Measurements from ENCODE around the gene COA7.

The COA7 gene

DNA sequence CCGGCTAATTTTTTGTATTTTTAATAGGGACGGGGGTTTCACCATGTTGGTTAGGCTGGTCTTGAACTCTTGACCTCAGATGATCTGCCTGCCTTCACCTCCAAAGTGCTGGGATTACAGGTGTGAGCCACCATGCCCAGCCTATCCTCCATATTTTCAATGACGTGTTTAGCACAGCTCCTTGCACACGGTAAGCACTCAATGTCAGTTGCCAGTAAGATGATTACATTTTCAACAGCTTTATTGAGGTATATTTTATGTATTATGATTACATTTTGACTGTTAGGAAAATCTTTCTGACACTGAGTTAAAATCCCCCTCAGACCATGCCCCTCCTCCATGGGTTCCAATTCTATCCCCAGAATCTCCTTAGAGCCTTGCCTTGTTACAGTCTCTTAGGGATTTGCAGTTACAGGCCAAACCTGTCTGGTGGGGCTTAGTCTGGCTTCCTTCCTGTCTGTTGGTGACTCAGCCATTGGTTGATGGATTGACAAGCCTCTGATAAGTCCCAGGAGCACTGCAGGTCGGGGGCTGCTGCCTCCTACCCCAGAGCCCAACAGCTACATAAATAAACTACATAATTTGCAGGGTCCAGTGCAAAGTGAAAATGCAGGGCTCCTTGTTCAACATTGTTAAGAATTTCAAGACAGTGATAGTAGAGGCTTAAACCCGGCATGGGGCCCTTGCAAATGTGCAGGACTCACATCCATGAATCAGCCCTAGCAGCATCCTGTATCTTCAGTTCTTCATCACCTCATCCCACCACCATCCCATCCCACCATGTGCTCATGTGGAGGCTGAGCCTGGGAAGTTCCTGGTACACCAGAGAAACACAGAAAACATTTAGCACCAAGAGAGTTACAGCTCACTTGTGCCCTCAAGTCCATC lies 23.4 kb downstream of the COA7 start:
- in situ Hi-C loops (cut with HindIII; ENCODE audit: low sequenced_read_pairs): loop anchor here (5.0 kb wide), 1 partner anchor 102 kb away; no protein-coding TSS in a partner anchor

DNA sequence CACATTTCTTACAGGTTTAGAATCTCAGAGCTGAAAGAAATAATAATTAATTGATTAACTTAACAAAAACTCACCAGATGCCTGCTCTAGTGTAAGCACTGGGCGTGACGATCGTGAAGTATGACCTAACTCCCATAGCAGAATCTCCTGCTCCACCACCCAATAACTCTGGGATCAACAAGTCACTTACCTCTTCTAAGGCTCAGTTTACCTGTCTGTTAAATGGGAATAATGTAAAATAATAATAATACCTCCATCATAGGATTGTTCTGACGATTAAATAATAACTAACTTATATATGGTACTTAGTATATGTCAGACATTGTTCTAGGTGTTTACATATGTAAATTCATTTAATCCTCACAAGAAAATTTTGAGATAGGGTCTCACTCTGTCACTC lies 24.6 kb downstream of the COA7 start:
- in situ Hi-C loops (cut with HindIII; ENCODE audit: low sequenced_read_pairs): no loop called here

DNA sequence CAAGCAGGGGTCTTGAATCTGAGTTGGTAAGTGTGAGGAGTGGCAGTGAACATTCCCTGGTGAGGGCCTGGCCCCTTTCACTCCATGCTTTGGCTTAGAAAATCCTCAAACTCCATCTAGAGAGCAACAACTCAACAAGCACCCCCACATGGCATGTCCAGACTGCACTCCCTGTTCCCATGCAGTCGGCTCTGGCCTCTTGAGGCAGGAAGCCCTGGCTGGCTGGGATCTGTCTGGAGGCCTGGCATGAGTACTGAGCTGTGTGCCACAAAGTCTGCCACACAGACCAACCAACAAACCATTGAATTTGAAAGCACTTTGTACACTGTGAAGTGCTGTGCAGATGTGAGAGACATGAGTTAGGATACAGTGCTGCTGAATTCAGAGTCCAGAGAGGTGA lies 25.2 kb downstream of the COA7 start:
- in situ Hi-C loops (cut with HindIII; ENCODE audit: low sequenced_read_pairs): no loop called here

DNA sequence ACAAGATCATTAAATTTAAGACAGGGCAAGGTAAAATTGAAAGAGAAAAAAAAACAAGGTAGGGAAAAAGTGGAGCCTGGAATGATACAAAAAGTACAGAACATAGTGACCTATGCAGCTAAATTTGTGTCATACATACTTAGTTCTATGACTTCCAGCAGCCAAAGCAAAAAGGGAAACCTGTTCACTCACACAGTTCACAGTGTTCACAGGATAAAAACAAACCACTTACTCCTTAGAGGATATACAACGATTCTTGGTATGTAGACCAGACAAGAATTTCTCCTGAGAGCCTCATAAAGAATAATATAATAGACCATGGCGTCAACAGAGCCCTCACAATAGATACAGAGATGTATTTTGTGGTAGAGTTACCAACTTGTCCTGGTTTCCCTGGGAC lies 27.5 kb downstream of the COA7 start:
- in situ Hi-C loops (cut with HindIII; ENCODE audit: low sequenced_read_pairs): no loop called here

DNA sequence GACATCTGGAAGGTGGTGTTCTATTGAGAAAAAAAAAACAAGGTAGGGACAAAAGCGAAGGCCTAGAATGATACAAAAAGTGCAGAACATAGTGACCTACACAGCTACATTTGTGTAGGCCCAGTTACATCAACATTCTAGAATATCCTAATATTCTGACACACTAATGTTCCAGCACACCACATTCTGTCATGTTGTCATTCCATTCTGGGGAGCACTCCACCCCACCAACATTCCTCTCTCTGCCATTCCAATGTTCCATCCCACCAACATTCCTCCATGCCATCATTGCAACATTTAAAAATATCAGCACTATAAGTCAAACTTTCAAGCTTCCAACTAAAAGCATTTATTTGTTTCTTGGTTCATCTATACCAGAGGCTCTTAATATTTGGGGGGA lies 28.5 kb downstream of the COA7 start:
- in situ Hi-C loops (cut with HindIII; ENCODE audit: low sequenced_read_pairs): no loop called here

DNA sequence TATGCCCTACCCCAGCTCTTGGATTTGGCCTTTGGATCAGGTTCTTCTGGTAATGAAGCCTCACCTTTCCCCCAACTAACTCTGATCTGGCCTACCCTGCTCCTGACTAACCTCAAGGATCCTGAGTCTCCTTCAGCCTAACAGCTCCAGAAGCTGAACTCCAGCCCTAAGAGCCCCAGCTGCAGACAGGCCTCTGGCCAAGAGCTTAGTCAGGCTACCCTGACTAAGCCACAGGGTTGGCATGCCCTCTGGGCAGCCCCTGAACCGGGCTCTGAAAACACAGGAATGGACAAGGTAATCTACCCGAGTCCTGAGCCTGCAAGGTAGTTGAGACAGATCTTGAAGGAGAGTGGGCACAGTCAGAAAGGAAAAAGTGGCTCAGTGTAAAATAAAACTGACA lies 29.4 kb downstream of the COA7 start:
- in situ Hi-C loops (cut with HindIII; ENCODE audit: low sequenced_read_pairs): no loop called here

DNA sequence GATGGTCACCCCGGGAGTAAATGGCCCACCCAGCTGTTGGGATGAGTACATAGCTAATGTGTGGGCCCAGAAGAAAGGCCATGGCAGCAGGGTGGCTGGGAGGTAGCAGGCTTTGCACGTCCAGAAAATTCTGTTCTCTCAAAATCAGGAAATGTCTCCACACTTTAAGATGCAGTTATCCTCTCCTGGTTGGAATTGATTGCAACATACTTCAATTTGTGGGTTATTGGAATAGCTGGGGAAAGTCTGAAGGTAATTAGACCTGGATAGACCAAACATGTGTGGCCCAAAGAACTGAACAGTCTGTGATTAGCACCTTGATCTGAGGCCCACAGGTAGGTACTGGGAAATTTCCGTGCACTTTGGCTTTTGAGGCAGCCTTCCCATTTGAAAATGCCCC lies 30.2 kb downstream of the COA7 start:
- in situ Hi-C loops (cut with HindIII; ENCODE audit: low sequenced_read_pairs): no loop called here

DNA sequence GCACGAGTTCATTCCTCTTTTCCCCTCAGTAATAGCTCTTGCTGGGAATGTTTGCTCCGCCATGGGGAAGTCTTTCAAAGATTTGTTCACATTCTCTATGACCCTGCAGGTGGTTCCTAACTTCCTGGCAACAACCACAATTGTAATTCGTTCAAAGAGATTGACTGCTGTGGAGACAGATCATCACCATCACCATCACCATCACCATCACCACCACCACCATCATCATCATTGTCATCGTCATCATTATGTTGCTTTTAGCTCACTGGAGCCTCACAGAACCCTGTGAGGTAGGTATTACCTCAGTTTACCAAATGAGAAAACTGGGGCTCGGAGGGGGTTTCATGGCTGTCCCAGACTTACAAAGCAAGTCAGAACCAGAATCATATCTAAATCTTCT lies 30.9 kb downstream of the COA7 start:
- in situ Hi-C loops (cut with HindIII; ENCODE audit: low sequenced_read_pairs): no loop called here

DNA sequence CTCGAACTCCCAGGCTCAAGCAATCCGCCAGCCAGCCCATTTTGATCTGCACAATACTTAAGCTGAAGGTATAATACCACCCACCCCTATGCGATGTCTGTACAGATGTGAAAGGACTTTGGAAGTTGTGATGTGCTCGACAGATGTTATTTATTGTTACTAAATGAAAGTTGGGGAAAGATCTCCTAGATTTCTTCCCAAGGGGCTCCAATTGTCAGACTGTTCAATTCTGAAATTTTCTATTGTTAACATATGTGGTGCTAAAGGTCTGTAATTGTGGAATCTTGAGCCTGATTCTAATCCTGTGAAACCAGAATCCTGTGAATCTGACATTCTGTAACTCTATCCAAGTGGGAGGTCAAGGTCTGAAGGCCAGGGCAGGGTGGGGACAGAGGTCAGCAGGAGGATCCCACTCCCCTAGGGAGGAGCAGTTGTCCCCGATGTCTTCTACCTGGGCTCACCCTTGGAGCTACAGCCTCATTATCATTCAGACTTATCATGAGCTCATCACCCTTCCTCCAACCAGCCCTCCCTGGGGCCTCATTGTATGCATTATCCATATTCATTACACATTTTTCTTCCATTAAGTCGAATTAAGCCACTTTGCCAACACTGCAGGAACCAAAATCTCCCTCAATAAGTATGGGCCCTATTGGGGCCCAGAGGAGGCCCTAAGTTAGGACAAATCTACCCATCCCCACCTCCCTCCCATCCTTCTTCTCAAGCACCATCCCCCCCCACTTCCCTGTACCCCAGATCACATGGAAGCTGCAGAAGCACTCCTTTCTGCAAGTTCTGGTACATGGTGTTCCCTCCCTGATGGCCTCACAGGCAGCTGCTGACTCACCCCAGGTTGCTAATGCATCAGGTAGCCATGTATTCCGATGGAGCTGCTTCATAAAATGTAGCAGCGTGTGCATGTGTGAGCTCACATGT lies 32.9 kb downstream of the COA7 start:
- in situ Hi-C loops (cut with HindIII; ENCODE audit: low sequenced_read_pairs): no loop called here

DNA sequence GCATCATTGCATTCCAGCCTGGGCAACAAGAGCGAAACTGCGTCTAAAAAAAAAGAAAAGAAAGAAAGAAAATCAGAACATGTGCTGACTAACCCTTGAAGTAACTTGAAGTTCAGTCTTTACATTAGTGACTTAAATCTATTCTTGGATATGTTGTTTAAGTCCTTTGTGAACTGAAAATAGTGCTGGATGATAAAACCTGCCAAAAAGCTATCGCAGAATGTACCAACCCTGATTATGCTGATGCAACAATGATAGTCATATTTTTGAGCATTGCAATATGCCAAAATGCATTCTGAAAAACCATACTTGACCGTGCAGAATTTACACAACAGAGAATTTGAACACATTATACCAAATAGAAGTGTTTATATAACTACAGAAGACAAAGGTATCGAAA lies 34.4 kb downstream of the COA7 start:
- in situ Hi-C loops (cut with HindIII; ENCODE audit: low sequenced_read_pairs): loop anchor here (5.0 kb wide), 1 partner anchor 71 kb away; no protein-coding TSS in a partner anchor

DNA sequence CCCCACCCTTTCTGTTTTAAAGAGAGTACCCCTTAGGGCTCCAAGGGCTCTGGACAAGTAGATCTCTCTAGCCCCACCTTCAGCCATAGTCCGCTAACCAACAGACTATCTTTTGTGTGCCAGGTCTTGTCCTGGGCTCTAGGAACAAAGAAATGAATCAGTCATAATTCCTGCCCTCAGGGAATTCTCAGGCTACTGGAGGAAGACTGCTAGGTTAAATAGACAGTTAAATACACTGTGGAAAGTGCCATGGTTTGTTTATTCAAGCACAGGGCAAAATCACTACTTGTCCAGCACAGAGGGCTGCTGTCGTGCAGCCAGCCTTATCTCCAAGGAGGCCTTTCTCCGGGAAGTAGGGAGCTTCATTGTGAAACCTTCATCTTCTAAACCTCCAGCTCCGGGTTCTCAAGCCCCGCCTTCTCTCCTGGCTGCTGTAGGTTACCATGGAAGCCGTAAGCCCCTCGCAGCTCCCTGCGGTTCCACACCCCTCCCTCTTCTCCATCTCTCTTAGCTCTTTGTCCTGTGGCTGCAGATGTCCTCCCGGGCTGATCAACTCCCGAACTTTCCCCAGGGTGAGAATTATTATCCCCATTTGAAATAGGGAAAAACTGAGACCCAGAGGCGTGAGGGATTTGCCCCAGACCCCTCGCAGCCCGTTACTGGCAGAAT lies 35.4 kb downstream of the COA7 start:
- in situ Hi-C loops (cut with HindIII; ENCODE audit: low sequenced_read_pairs): loop anchor here (5.0 kb wide), 1 partner anchor 70 kb away; no protein-coding TSS in a partner anchor

DNA sequence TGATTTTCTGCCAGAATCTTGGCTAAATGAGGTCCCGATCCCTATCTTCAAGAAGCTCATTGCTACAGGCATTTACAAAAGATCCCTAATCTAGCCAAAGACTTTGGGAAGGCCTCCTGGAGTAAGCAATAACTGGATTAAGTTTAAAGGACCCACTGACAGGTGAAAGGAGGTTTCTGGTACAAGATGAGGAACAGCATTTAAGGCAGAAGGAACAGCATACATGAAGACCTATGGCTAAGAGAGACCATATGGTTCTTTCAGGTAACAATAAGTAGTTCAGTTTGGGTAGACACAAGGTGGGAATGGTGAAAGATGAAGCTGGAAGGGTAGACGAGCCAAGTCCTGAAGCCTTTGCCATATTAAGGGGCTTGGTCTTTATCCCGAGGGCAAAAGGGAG lies 37.3 kb downstream of the COA7 start:
- in situ Hi-C loops (cut with HindIII; ENCODE audit: low sequenced_read_pairs): loop anchor here (5.0 kb wide), 1 partner anchor 69 kb away; no protein-coding TSS in a partner anchor

DNA sequence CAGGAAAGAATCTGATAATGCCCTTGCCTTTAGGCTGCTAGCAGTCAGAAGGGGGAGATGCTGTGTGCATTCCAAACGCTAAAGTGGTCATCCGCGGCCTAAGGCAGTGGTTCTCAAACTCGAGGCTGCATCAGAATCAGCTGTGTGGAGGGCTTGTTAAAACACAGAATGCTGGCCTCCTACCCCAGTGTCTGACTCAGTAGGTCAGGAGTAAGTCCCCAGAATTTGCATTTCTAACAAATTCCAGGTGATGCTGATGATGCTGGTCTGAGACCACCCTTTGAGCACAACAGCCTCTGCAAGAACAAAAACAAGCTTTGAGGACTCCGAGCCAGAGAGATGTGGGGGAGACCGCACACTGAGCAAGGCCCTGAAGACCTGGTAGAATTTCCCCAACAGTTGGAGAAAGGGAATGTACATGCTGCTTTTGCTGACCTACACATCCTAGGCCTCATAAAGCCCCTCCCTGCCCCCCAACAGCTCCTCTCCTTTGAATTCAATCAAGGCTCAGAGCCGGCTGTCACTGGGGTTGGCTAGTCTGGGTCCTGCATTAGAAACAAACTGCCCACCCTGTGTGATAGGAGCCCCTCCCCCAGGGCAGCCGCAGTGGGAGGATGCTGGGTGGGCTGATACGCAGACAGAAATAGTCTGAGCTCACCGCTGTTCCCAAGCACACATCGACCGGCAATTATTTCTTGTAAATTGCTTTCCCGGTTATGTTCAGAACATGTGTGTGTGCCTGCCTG lies 38.1 kb downstream of the COA7 start:
- in situ Hi-C loops (cut with HindIII; ENCODE audit: low sequenced_read_pairs): loop anchor here (5.0 kb wide), 1 partner anchor 68 kb away; no protein-coding TSS in a partner anchor

DNA sequence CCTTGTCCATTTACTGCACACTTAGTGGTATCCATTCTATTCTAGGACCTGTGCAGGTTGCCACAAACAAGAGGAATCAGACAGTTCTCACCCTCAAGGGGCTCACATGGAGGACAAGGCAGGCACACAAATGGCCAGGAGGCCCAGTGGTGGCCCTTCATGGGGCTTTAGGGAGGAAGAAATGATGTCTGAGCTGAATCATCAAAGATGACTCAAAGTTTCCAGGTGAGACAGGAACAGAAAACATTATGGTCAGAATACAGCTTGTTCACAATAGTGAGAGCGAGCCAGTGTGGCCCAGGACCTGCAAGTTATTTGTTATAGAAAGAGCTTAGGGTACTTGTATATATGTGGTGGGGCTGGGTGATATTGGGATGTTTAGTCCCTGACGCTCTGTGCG lies 38.8 kb downstream of the COA7 start:
- in situ Hi-C loops (cut with HindIII; ENCODE audit: low sequenced_read_pairs): no loop called here

DNA sequence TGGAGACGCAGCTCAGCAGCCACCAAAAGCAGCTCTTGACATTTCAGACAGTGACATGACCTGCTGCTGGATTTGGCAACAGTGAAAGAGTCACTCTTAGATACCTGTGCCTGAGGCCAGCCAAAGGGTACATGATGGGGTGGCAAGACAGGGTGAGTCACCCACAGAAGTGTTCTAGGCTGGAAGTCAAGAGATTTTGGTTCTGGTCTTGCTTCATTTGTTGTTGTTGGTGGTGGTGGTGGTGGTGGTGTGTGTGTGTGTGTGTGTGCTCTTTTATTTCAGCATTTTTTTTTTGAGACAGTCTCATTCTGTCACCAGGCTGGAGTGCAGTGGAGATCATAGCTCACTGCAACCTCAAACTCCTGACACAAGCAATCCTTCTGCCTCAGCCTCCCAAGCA lies 39.4 kb downstream of the COA7 start:
- in situ Hi-C loops (cut with HindIII; ENCODE audit: low sequenced_read_pairs): no loop called here

DNA sequence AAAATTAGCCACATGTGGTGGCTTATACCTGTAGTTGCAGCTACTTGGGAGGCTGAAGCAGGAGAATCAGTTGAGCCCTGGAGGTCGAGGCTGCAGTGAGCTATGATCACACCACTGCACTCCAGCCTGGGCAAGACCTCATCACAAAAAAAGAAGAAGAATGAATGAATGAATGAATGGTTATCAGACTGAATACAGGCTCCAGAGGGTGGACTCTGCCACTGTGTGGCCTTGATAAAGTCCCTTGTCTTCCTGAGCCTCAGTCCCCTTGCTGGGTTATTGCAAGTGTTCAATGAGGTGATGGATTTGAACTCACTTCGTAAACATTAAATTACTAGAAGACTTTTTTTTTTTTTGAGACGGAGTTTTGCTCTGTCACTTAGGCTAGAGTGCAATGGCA lies 40.4 kb downstream of the COA7 start:
- in situ Hi-C loops (cut with HindIII; ENCODE audit: low sequenced_read_pairs): no loop called here

DNA sequence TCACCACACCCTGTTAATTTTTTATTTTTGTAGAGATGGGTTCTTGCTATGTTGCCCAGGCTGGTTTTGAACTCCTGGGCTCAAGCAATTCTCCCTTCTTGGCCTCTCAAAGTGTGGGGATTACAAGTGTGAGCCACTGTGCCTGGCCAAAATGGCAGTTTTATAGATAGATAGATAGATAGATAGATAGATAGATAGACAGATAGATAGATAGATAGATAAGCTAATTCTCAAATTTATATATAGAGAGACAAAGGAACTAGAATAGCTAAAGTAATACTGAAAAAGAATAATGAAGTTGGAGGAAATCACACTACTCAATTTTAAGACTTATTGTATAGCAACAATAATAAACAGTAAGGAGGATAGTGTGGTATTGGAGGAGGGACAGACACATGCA lies 44.1 kb downstream of the COA7 start:
- in situ Hi-C loops (cut with HindIII; ENCODE audit: low sequenced_read_pairs): no loop called here

DNA sequence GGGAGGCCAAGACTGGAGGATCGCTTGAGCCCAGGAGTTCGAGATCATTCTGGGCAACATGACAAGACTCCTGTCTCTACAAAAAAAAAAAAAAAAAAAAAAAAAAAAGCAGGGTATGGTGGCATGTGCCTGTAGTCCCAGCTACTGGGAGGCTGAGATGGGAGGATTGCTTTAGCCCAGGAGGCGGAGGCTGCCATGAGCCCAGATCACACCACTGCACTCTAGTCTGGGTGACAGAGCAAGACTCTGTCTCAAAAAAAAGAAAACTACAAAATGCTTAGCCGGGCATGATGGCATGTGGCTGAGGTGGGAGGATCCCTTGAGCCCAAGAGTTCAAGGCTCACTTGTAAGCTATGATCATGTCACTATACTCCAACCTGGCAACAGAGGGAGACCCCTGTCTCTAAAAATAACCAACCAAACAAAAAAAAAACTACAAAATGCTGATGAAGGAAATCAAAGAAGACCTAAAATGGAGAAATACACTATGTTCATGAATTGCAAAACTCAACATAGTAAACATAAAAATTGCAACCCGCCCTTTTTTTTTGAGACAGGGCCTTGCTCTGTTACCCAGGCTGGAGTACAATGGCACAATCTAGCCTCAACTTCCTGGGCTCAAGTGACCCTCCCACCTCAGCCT lies 44.8 kb downstream of the COA7 start:
- in situ Hi-C loops (cut with HindIII; ENCODE audit: low sequenced_read_pairs): no loop called here

DNA sequence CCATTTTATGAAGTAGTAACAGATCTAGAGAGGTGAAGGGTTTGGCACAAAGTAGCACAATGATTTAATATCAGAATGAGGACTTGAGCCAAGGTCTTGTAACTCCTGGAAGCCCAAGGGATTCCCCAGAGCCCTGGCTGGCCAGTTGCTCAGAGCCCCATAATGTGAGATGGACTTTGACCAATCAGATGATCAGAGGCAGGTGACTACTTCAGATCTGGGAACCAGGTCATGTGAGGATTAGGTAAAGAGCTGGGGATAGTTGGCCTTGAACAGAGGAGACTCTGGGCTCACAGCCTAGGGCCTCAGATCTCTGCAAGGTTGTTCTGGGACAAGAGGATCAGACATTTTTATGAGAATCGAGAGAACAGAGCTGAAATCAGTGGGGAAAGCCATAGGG lies 46.2 kb downstream of the COA7 start:
- in situ Hi-C loops (cut with HindIII; ENCODE audit: low sequenced_read_pairs): no loop called here

DNA sequence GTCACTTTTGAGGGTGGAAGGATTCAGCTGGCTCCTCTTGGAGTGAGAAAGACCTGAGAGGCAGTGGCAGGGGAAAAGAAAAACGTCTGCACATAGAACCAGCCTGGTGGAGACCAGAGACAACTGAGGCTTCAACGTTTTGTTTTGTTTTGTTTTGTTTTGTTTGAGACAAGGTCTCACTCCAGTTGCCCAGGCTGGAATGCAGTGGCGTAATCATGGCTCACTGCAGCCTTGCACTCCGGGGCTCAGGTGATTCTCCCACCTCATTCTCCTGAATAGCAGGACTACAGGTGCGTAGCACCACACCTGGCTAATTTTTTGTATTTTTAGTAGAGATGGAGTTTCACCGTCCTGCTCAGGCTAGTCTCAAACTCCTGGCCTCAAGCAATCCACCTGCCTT lies 52.9 kb downstream of the COA7 start:
- in situ Hi-C loops (cut with HindIII; ENCODE audit: low sequenced_read_pairs): no loop called here

All from endothelial cell of hepatic sinusoid (primary cell).